GM18909 (cell line): ENCODE data around the gene HDLBP.
A peak's percentile ranks its signal among the peaks of the same experiment; 100 is the strongest.
"Not testable (repeated sequence)": the region's sequence is repeated elsewhere in the genome, so short reads cannot be mapped to it uniquely, and the experiment has no call there.

Source experiments
- ATAC-seq: cut with Tn5 transposase; IDR thresholded peaks from one replicate; pipeline ENCODE4 v1.9.1; 2021; ENCODE audit warnings: mild to moderate bottlenecking; ENCODE audit not compliant: unreplicated experiment, poor library complexity

The HDLBP gene

GRCh38 chr2:241339839-241340630 lies 24.6 kb upstream of the HDLBP start:
- ATAC-seq = no peak

DNA sequence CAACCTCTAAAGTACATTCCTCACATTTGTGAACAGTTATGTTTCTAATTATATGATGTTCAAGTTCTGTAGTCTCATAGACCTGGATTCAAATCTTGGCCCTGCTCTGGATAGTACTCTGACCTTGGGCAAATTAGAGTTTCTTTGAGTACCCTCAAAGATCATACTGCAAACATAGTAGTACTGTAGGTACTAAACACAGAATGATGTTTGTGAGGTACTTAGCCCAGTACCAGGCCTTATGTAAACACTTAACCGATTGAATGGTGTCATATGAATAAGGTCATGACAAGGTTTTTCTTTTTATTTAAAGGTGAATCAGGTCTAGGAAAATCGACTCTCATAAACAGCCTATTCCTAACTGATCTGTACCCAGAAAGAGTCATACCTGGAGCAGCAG lies 19.3 kb upstream of the HDLBP start:
- ATAC-seq = no peak

DNA sequence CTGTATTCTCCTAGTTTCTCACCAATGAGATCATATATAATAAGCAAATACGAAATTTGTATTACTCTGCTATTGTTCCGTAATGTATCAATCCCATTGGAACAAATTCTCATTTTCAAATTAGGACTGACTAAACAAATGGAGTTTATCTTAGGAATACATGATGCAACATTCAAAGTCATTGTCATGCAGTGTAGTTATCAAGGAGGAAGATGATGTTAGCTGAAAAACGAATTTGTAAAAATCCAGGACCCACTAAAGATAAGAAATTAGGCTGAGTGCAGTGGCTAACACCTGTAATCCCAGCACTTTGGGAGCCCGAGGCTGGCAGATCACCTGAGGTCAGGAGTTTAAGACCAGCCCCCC lies 15.1 kb upstream of the HDLBP start:
- ATAC-seq = no peak

- ATAC-seq = no peak
Measured at GRCh38 chr2:241329669-241330615, 14.5 kb upstream of the HDLBP start.

DNA sequence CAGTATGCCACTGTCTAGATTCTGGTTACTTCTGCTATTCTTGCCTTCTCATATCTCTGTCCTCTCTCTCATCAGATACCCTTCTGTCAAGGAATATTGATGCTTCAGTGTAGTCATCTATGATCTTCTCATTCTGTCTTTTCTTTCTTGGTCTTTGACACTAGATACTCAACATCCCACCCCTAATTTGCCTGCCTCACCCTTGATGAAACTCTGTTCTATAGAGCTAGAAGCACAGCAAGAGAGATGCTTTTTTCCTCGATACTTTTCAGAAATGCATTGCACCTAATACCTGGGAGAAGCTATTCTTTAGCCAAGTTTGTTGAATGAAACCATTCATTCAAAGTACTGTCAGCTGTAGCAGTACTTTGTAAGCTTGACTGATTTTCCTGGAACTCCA lies 9.8 kb upstream of the HDLBP start:
- ATAC-seq = no peak

- no peak for ATAC-seq
Measured at GRCh38 chr2:241324775-241325174, 9.3 kb upstream of the HDLBP start.

DNA sequence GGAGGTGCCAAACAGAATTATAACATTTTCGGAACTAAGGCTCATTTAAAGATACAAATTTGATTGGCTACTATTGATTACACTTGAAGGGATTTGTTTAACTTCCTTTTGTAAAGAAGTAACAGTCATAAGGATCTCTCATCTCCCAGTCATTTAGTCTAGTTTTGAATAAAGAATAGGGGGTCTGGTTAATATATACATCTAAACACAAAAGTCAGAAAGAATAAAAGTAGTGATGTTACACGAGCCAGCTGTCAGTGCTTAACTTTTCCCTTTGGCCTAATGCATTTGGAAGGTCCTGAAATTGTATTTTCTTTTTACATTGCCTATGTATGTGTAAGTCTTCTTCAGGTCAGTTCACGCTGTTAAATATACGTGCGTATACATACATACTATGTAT lies 8.3 kb upstream of the HDLBP start:
- no peak for ATAC-seq

DNA sequence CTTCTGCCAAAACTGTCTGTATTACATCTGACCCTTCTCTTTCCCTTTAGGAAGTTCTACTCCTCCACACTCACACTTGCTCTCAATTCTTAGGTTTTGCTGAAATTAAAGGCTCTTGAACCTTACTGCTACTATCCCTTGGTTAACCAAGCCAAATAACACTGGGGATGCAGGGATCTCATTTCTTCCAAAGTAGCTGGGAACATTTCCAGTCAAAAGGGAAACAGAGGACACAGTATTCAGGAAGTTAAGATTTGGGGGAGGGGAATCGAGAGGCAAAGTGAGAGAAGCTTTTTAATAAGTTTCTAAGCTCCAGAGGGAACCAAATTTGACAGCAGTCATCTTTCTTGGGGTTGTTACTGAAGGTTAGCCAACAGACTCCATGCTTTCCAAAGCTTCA lies 6.4 kb upstream of the HDLBP start:
- no peak for ATAC-seq

- no peak for ATAC-seq
Measured at GRCh38 chr2:241321033-241321432, 5.6 kb upstream of the HDLBP start.

DNA sequence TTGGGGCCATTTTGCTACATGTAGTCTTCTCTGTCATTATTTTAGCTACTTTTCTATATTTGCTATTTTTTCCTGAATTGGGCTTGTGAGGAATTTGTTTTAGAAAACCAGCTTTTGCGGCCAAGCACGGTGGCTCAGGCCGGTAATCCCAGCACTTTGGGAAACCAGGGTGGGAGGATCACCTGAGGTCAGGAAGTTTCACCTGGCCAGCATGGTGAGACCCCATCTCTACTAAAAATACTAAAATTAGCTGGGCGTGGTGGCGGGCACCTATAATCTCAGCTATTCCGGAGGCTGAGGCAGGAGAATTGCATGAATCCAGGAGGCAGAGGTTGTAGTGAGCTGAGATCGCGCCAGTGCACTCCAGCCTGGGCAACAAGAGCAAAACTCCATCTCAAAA lies 4.9 kb upstream of the HDLBP start:
- ATAC-seq = no peak

- not testable (repeated sequence) for ATAC-seq
Measured at GRCh38 chr2:241318830-241319229, 3.4 kb upstream of the HDLBP start.

- ATAC-seq = no peak
Measured at GRCh38 chr2:241317391-241317790, 1.9 kb upstream of the HDLBP start.

GRCh38 chr2:241316825-241317224 lies 1.4 kb upstream of the HDLBP start:
- ATAC-seq = no peak

DNA sequence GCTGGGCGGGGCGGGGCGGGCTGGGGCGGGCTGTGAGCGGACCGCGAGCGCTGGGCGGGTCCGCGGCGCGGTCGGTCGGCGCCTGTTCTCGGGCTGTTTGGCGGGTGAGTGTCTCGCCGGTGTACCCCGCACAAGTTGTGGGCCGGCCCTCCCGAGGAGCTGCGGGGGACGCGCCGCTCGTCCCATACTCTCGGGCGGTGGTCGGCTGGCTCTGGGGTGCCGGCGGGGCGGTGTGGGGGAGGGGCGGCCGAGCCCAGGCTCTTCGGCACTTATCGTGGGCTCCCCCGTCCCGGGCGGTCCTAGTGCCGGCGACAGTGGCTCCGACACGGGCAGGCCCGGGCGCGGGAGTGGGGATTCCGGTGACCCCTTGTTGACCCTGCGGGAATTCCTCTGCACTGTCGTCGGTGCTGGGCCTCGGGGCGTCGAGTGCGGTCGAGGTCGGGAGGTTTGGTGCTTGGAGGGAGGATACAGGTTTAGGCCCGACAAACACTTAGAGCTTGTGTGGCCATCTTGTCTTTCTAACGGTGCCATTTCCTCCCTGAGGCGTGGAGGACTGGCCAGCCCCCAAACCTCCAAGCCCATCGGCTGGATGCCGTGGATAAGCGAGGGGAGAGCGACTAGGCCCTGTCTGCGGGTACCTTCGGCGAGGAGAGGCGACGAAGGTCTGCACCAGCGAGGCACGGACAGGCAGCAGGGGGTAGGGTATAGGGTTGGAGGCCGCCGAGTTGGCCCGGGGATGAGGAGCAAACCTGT lies 583 bp upstream of the HDLBP start, which contains the start of gene SEPTIN2:
Gene SEPTIN2 (plus strand): TSS at position 47 of the 753 bp plus-strand sequence. CDS start 8,308 bp downstream, outside the sequence.
- ATAC-seq = peak; percentile 39

DNA sequence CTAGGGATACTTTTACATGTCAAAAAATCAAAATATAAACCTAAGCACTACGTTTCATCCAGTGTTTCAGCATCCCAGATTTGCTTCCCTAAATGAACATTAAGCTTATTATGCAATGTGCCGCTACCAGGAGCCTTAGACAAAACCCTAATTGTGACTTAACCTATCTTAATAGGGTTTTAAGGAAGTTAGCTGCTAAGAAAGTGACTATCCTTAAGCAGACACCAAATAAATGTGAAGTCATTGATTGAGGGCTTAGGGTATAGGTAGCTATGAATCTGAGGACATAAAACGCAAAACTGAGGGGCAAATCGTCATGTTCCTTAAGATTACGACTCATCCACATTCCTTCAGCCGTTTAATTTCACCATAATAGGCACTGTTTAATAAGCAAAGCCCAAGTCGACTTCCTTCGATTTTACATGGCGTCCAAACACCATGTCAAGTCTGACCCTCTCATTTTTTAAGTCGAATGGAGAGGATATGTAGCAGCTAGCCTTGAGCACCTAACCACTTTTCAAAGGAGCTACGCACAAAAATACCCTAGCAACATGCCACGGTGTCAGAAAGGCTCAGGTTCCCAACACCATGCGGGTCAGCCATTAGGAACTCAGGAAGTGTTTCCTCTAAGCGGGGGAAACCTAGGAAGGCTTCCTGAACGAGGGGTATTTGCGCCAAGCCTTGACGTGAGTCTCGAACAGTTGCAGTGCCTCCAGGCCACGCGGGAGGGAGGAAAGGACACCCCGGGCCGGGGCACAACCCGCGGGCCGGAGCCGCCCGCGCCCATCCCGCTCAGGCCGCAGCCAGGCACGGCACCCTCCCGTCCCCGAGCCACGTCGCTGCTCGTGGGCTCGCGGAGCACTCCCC lies 1.0 kb downstream of the HDLBP start:
- no peak for ATAC-seq

DNA sequence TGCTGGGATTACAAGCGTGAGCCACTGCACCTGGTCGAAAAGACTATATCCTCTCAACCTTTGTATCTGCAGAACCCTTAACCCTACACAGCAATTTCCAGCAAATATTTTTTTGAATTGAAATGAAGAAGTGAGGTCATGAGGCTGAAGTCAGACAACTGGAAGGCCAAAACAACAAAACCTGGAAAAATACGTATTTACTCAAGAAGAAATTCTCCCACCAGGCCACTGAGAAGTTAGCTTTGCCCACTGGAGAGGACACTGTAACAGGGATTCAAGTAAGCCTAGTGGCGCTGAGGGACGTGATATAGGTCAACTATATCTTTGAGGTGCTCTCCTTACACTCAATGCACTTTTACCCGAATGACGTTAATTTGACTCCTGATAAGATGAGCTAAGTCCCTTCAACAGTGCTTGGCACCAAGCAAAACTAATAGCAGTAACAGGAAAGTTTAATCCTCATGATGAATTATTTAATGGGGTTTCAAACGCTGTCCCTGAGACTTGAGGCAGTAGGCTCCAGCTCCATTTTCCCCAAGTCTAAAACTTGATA lies 1.9 kb downstream of the HDLBP start:
- ATAC-seq = no peak

DNA sequence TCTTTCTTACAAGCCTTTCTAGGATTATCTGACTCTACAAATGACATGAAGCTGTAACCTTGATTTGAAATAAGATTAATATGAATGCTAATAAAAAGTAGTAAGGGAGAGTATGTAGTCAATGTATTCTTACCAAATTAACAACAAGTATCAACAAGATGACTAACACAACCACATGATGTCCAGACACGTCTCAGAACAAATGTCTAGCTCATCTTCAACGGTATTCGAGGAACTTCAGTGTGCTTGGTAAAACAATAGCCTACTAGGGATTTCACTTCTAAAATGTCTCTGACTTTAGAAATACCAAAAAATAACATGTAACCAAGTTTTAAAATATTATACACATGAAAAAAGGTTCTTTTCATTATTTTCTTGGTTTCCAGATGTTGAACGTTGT lies 3.4 kb downstream of the HDLBP start:
- no peak for ATAC-seq

DNA sequence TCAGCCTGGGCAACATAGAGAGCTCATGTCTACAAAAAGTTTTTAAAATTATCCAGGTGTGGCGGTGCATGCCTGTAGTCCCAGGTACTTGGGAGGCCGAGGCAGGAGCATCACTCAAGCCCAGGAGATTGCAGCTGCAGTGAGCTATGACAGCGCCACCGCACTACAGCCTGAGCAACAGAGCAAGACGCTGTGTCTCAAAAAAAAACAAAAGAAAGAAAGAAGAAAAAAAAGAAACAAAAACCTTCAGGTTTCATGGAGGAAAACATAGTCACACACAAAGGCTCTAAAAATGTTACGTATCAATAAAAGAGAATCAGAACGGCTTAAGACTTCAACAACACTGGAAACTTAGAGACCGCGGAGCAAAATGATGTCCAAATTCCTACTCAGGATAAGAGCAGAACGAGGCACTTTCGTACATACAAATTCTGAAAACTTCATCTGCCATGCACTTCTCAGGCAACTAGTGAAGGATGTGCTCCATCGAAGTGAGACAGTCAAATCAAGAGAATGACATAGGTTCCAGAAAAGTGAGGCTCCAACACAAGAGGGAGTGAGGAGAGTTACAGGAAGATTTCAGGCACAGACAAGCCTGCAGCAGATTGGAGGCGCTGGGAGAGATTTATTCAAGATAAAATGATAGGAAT lies 4.4 kb downstream of the HDLBP start:
- ATAC-seq = no peak

DNA sequence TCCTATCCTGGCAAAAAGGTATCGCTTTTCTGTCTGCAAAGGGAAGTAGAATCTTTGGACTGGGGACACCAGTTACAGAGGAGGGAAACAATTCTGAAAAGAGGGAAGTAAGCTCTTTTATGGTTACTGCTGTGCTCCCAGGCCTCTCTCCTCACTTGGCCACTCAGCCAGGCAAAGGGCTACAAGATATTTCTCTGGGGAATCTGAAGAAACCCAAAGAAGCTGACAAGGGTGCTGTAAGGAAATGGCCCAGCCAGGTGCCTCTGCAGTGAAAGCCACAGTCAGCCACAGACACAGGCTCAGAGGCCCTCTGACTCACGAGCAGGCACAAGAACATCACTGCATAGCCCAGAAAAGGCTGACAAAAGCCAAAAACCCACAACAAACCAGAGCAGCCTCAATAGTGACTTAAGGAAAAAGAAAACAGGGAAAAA lies 5.8 kb downstream of the HDLBP start:
- ATAC-seq = peak; percentile 59
